H1 (cell line): ENCODE measurements around the gene ETNPPL. TPM values are rescaled to one million over a fixed set of nuclear protein-coding genes. Genes with fewer than 3 reads are reported as not detected.

ENCODE experiments used
- CTCF ChIA-PET: fragments of 300-600 bp; sonication (Branson Sonifier 250); formaldehyde crosslinking; loops from one replicate; lab custom pipeline; 2021; ENCODE audit not compliant: partially characterized antibody; lab: Charles Lee
- POLR2A ChIA-PET: fragments of 300-600 bp; sonication (Branson Sonifier 250); formaldehyde crosslinking; loops from one replicate; lab custom pipeline; 2021; ENCODE audit warnings: inconsistent platforms; ENCODE audit not compliant: partially characterized antibody; lab: Charles Lee
- DNase-seq, 2 experiments: peaks; one replicate each; pipeline versions ENCODE4 v3.0.0 to v3.0.0-alpha.2; 2010 to 2022; ENCODE audit warnings: low spot score in 2 of 2, low read depth in 1 of 2, mixed read lengths in 1 of 2
- FAIRE-seq: peaks from 2 replicates; lab custom pipeline; 2011; peaks lifted over from hg19 to GRCh38; lab: Jason Lieb, UNC
- H2AFZ ChIP-seq: 2 replicates; pipeline ENCODE4 v1.8.1; 2012; ENCODE audit warnings: low read length, inconsistent platforms
- H2AK5ac ChIP-seq: 2 replicates; pipeline ENCODE4 v1.6.1; 2013; ENCODE audit warnings: low read depth, low read length
- H2BK120ac ChIP-seq: replicated peaks from 2 replicates; pipeline ENCODE3; 2013; ENCODE audit warnings: low read depth, low read length, inconsistent platforms
- H2BK12ac ChIP-seq: 2 replicates; pipeline ENCODE4 v1.6.1; 2013; ENCODE audit warnings: low read depth, low read length
- H2BK15ac ChIP-seq: 2 replicates; pipeline ENCODE4 v1.6.1; 2013; ENCODE audit warnings: low read length
- H2BK20ac ChIP-seq: 2 replicates; pipeline ENCODE4 v1.6.1; 2013; ENCODE audit warnings: low read length
- H2BK5ac ChIP-seq: 2 replicates; pipeline ENCODE4 v1.6.1; 2013; ENCODE audit warnings: low read depth, low read length
- H3K14ac ChIP-seq: 2 replicates; pipeline ENCODE4 v1.6.1; 2013; ENCODE audit warnings: inconsistent platforms; ENCODE audit not compliant: insufficient read length
- H3K18ac ChIP-seq: 2 replicates; pipeline ENCODE4 v1.6.1; 2013; ENCODE audit warnings: low read length; ENCODE audit errors: extremely low read depth
- H3K23ac ChIP-seq: 2 replicates; pipeline ENCODE4 v1.6.1; 2013; ENCODE audit warnings: inconsistent platforms; ENCODE audit not compliant: insufficient read length
- H3K23me2 ChIP-seq: 2 replicates; pipeline ENCODE4 v1.6.1; 2013; ENCODE audit warnings: low read depth, low read length
- H3K27ac ChIP-seq: 2 replicates; pipeline ENCODE4 v1.6.1; 2011; ENCODE audit warnings: low read depth, low read length, inconsistent platforms
- H3K27me3 ChIP-seq, 4 experiments: replicated peaks in 1 of 4; 1 replicate in 1 of 4; 2 replicates in 3 of 4; pipeline versions ENCODE4 v1.6.1 to v1.8.1; 2011 to 2013; ENCODE audit warnings: low read length in 3 of 4, mild to moderate bottlenecking in 3 of 4, inconsistent platforms in 2 of 4, mixed read lengths in 2 of 4, moderate library complexity in 1 of 4; ENCODE audit not compliant: control insufficient read depth in 3 of 4, insufficient read depth in 3 of 4; ENCODE audit errors: extremely low read depth in 1 of 4
- H3K36me3 ChIP-seq, 4 experiments: 2 replicates each; pipeline versions ENCODE4 v1.6.1 to v1.8.1; 2011 to 2013; ENCODE audit warnings: mild to moderate bottlenecking in 4 of 4, low read length in 3 of 4, moderate library complexity in 2 of 4, control low read depth in 1 of 4, inconsistent platforms in 1 of 4; ENCODE audit not compliant: insufficient read depth in 4 of 4, control insufficient read depth in 2 of 4
- H3K4ac ChIP-seq: replicated peaks from 2 replicates; pipeline ENCODE3; 2013; ENCODE audit warnings: low read length, low read depth, mixed read lengths, inconsistent platforms; ENCODE audit not compliant: insufficient read length
- H3K4me1 ChIP-seq, 4 experiments: replicated peaks in 1 of 4; 1 replicate in 1 of 4; 2 replicates in 3 of 4; pipeline versions ENCODE4 v1.6.1 to v1.8.1; 2011 to 2013; ENCODE audit warnings: low read length in 3 of 4, inconsistent platforms in 2 of 4, mixed read lengths in 1 of 4; ENCODE audit not compliant: insufficient read depth in 4 of 4, control insufficient read depth in 3 of 4
- H3K4me2 ChIP-seq, 2 experiments: 2 replicates each; pipeline versions ENCODE4 v1.6.1 to v1.8.1; 2011 to 2013; ENCODE audit warnings: low read depth in 2 of 2, low read length in 2 of 2, control low read depth in 1 of 2, inconsistent platforms in 1 of 2, mild to moderate bottlenecking in 1 of 2; ENCODE audit not compliant: insufficient read depth in 1 of 2
- H3K4me3 ChIP-seq, 4 experiments: fragments of 200-600, 300-600 bp in 1 of 4; sonication (generic), shearing (Covaris generic), sonication (Bioruptor Twin) in 1 of 4; 2 replicates each; pipeline versions ENCODE4 v1.5.1 to v1.8.1; 2011 to 2016; ENCODE audit warnings: low read length in 4 of 4, low read depth in 3 of 4, control low read depth in 2 of 4, inconsistent platforms in 2 of 4, mild to moderate bottlenecking in 2 of 4, mixed read lengths in 1 of 4, moderate library complexity in 1 of 4; ENCODE audit not compliant: insufficient read depth in 2 of 4; ENCODE audit errors: extremely low read depth in 1 of 4
- H3K56ac ChIP-seq: replicated peaks from 2 replicates; pipeline ENCODE3; 2013; ENCODE audit warnings: low read depth, mild to moderate bottlenecking, mixed read lengths, low read length, inconsistent platforms; ENCODE audit not compliant: insufficient read length
- H3K79me1 ChIP-seq: 2 replicates; pipeline ENCODE4 v1.6.1; 2013; ENCODE audit warnings: low read depth, low read length, control low read depth
- H3K79me2 ChIP-seq, 2 experiments: 2 replicates each; pipeline versions ENCODE4 v1.6.1 to v1.8.1; 2012 to 2013; ENCODE audit warnings: low read length in 2 of 2, mild to moderate bottlenecking in 2 of 2, inconsistent platforms in 1 of 2; ENCODE audit not compliant: insufficient read depth in 2 of 2, control insufficient read depth in 1 of 2
- H3K9ac ChIP-seq, 4 experiments: replicated peaks in 1 of 4; 1 replicate in 1 of 4; 2 replicates in 3 of 4; pipeline versions ENCODE4 v1.6.1 to v1.8.1; 2011 to 2013; ENCODE audit warnings: low read depth in 3 of 4, low read length in 3 of 4, control low read depth in 2 of 4, mild to moderate bottlenecking in 2 of 4, moderate library complexity in 2 of 4, inconsistent platforms in 1 of 4; ENCODE audit errors: extremely low read depth in 1 of 4
- H3K9me3 ChIP-seq, 2 experiments: 2 replicates each; pipeline versions ENCODE4 v1.6.1 to v1.8.1; 2012 to 2013; ENCODE audit warnings: mild to moderate bottlenecking in 2 of 2, moderate library complexity in 2 of 2, control low read depth in 1 of 2, inconsistent platforms in 1 of 2, low read depth in 1 of 2, low read length in 1 of 2, mixed read lengths in 1 of 2; ENCODE audit not compliant: insufficient read depth in 2 of 2
- H4K20me1 ChIP-seq, 2 experiments: replicated peaks in 1 of 2; 2 replicates each; pipeline versions ENCODE3 to v1.8.1; 2011 to 2013; ENCODE audit warnings: inconsistent platforms in 2 of 2, low read length in 2 of 2, mild to moderate bottlenecking in 1 of 2; ENCODE audit not compliant: insufficient read depth in 2 of 2, control insufficient read depth in 1 of 2
- H4K5ac ChIP-seq: 2 replicates; pipeline ENCODE4 v1.6.1; 2013; ENCODE audit warnings: low read length, low read depth, mixed read lengths, inconsistent platforms; ENCODE audit not compliant: insufficient read length
- H4K8ac ChIP-seq: 2 replicates; pipeline ENCODE4 v1.8.0; 2013; ENCODE audit warnings: mild to moderate bottlenecking, moderate library complexity, low read length, inconsistent platforms; ENCODE audit not compliant: insufficient read depth; ENCODE audit errors: extremely low read depth
- H4K91ac ChIP-seq: replicated peaks from 2 replicates; pipeline ENCODE3; 2013; ENCODE audit warnings: low read length, mixed read lengths, inconsistent platforms; ENCODE audit not compliant: insufficient read length
- CBX8 ChIP-seq: fragments of 300-800, 300-1000 bp; sonication (generic); IDR thresholded peaks from 2 replicates; pipeline ENCODE4 v1.7.1; 2016; ENCODE audit warnings: low read depth, low read length, borderline replicate concordance
- CHD1 ChIP-seq: IDR thresholded peaks from 2 replicates; pipeline ENCODE4 v1.6.1; 2012; ENCODE audit warnings: low read depth, low read length, improper control_type of control experiment
- CREB1 ChIP-seq: IDR thresholded peaks from 2 replicates; pipeline ENCODE4 v1.6.1; 2012; ENCODE audit warnings: inconsistent platforms
- CTBP2 ChIP-seq: IDR thresholded peaks from 2 replicates; pipeline ENCODE4 v1.7.0; 2011; ENCODE audit warnings: borderline replicate concordance, mild to moderate bottlenecking, moderate library complexity, mixed read lengths, low read length; ENCODE audit not compliant: insufficient read depth, insufficient read length
- EZH2 ChIP-seq: fragments of 200-600 bp; sonication (generic); IDR thresholded peaks from 2 replicates; pipeline ENCODE4 v1.7.1; 2012; ENCODE audit warnings: low read depth, mild to moderate bottlenecking, moderate library complexity, low read length, inconsistent platforms; ENCODE audit not compliant: severe bottlenecking
- KDM4A ChIP-seq: IDR thresholded peaks from one replicate; pipeline ENCODE4 v1.7.1; 2012; ENCODE audit warnings: low read depth, mild to moderate bottlenecking, moderate library complexity, low read length, inconsistent platforms; ENCODE audit not compliant: severe bottlenecking
- NANOG ChIP-seq: IDR thresholded peaks from 2 replicates; pipeline ENCODE4 v1.6.1; 2011; ENCODE audit warnings: low read length, low read depth, mild to moderate bottlenecking, inconsistent platforms; ENCODE audit not compliant: insufficient read depth, poor library complexity, severe bottlenecking
- PHF8 ChIP-seq: fragments of 200-600 bp; sonication (generic); conservative IDR thresholded peaks from 2 replicates; pipeline ENCODE4 v1.7.1; 2012; ENCODE audit warnings: low read depth, mild to moderate bottlenecking, inconsistent platforms, low read length, moderate library complexity
- TAF1 ChIP-seq: IDR thresholded peaks from 2 replicates; pipeline ENCODE4 v1.6.1; 2011; ENCODE audit warnings: mild to moderate bottlenecking, low read depth, low read length
- TCF12 ChIP-seq: IDR thresholded peaks from 2 replicates; pipeline ENCODE4 v1.6.1; 2011; ENCODE audit warnings: low read depth, mild to moderate bottlenecking, low read length
- TEAD4 ChIP-seq: IDR thresholded peaks from 2 replicates; pipeline ENCODE4 v1.6.1; 2012; ENCODE audit warnings: low read depth, low read length, inconsistent platforms, mixed read lengths
- WGBS, 2 experiments: shearing (Covaris generic) in 1 of 2; methylation state at CpG; one replicate each; pipeline versions ENCODE4 v1.1.6 to v1.1.7; 2013 to 2015; ENCODE audit warnings: low lambda C conversion rate in 2 of 2, mixed read lengths in 2 of 2, inconsistent platforms in 1 of 2, low coverage in 1 of 2, missing lambda C conversion rate in 1 of 2; ENCODE audit not compliant: insufficient replicate concordance in 2 of 2, insufficient coverage in 1 of 2, insufficient read length in 1 of 2; ENCODE audit errors: extremely low coverage in 1 of 2, missing lambda C conversion rate in 1 of 2; 5-methylcytosine and 5-hydroxymethylcytosine counted together
- polyA plus RNA-seq, 7 experiments: library from polyadenylated mRNA; depleted of rRNA in 3 of 7; stranded (reverse) in 5 of 7; unstranded in 2 of 7; fragments of >200 nt in 5 of 7; fragments of 200-250 nt in 2 of 7; gene quantifications; 1 replicate in 5 of 7; 2 replicates in 1 of 7; 4 replicates in 1 of 7; pipeline versions ENCODE4 v1.2.1 to v1.2.3, GENCODE V29; 2011 to 2013; ENCODE audit warnings: missing spikeins in 2 of 7, mixed read lengths in 2 of 7
- total RNA-seq: library from RNA; stranded (reverse); fragmentation: NEBNext Ultra II Directional; extraction: Animal tissue kit (Norgen Biotek cat#: 25700); gene quantifications from 2 replicates; pipeline ENCODE4 v1.2.1, GENCODE V29; 2021

ETNPPL gene
- total and polyA plus RNA-seq, 2 of the 8 experiments (the other 6 are each of a cell fraction or from before 2014, with no cell fraction given): 0.80 to 2.5 TPM

GRCh38 chr4:108787106-108787505 is 24.3 kb upstream of the ETNPPL start:
- Histone ChIP-seq H2BK15ac (no peak overlapping the region), H3K23me2 (no peaks in the 10 kb centered on the region; the same call in 1 of the 2 replicates)
- no peak for FAIRE-seq

More at GRCh38 chr4:108787106-108787505, 24.3 kb upstream of the ETNPPL start:
- Histone ChIP-seq H2AFZ (0 out of 2 replicates have a peak overlapping the region, but pooled peaks have one; percentile 13), H4K20me1 (no peaks in the 10 kb centered on the region), H3K36me3 (no peaks in the 10 kb centered on the region), H3K9me3 (no peaks in the 10 kb centered on the region), H3K4ac (no peak overlapping the region), H2BK12ac (no peak overlapping the region), H3K4me3 (no peak overlapping the region), H3K9ac (no peak overlapping the region), H3K18ac (no peak overlapping the region), H3K56ac (no peak overlapping the region), H4K91ac (no peak overlapping the region), H3K4me1 (peaks cover 0 to 4% (median 0%) of the 10 kb centered on the region in 4 experiments; a peak in 2 of 7 replicates), H4K5ac (no peak overlapping the region), H2BK5ac (no peak overlapping the region), H2BK20ac (no peak overlapping the region), H3K79me2 (no peaks in the 10 kb centered on the region), H3K23ac (no peak overlapping the region), H3K79me1 (no peaks in the 10 kb centered on the region), H2AK5ac (no peak overlapping the region), H3K27ac (no peak overlapping the region), H2BK120ac (no peak overlapping the region), H3K14ac (no peak overlapping the region), H3K27me3 (no peaks in the 10 kb centered on the region), H4K8ac (no peak overlapping the region), H3K4me2 (no peak overlapping the region)
- CTCF ChIA-PET: interaction anchor here (0.5 to 1.0 kb wide), 2 partner anchors 528 to 942 kb away, joined by 3 read pairs; no protein-coding TSS in a partner anchor
- DNase-seq: no peak
- WGBS, 2 experiments: 95% methylated on average over 14 of the region's 14 CpGs; no CpG with 5 or more reads in 1 of the 2 experiments
- no peak for TF ChIP-seq CBX8
- no peak for TF ChIP-seq EZH2
- TF ChIP-seq TAF1: no peak
- no peak for TF ChIP-seq CHD1
- TF ChIP-seq NANOG: no peak
- no peak for TF ChIP-seq CREB1
- no peak for TF ChIP-seq TCF12
- TF ChIP-seq PHF8: no peak
- TF ChIP-seq KDM4A: no peak
- TF ChIP-seq TEAD4: no peak
- TF ChIP-seq CTBP2: no peak
- POLR2A ChIA-PET: no interaction called here
